H1 (cell line): ENCODE results near the gene MZF1. TPM values are rescaled to one million over a fixed set of nuclear protein-coding genes. Genes with fewer than 3 reads are reported as not detected.

ENCODE experiments used
- ASH2L ChIP-seq: fragments of 200-600, 300-600 bp; sonication (generic); IDR thresholded peaks from one replicate; pipeline ENCODE4 v1.7.1; 2017; ENCODE audit warnings: low read length
- GTF2F1 ChIP-seq: IDR thresholded peaks from 2 replicates; pipeline ENCODE4 v1.6.1; 2012; ENCODE audit warnings: low read depth, low read length, improper control_type of control experiment, borderline replicate concordance
- JUN ChIP-seq: IDR thresholded peaks from 2 replicates; pipeline ENCODE4 v1.6.1; 2011; ENCODE audit warnings: low read depth, mild to moderate bottlenecking, improper control_type of control experiment, low read length
- RBBP5 ChIP-seq: IDR thresholded peaks from 2 replicates; pipeline ENCODE4 v1.7.1; 2012; ENCODE audit warnings: low read depth, mild to moderate bottlenecking, inconsistent platforms, low read length, moderate library complexity, borderline replicate concordance
- SAP30 ChIP-seq: fragments of 300-600 bp; sonication (generic); IDR thresholded peaks from 2 replicates; pipeline ENCODE4 v1.7.1; 2012; ENCODE audit warnings: low read length, moderate library complexity, mild to moderate bottlenecking, inconsistent platforms; ENCODE audit not compliant: insufficient read depth, insufficient replicate concordance
- SRF ChIP-seq: IDR thresholded peaks from 2 replicates; pipeline ENCODE4 v1.6.1; 2011; ENCODE audit warnings: mild to moderate bottlenecking, low read depth, low read length, moderate library complexity
- TAF7 ChIP-seq: optimal IDR thresholded peaks from 2 replicates; pipeline ENCODE3; 2011; ENCODE audit warnings: low read depth, mild to moderate bottlenecking, inconsistent platforms, low read length, moderate library complexity, borderline replicate concordance
- USF2 ChIP-seq: IDR thresholded peaks from 2 replicates; pipeline ENCODE4 v1.6.1; 2011; ENCODE audit warnings: low read length, improper control_type of control experiment
- YY1 ChIP-seq: IDR thresholded peaks from 2 replicates; pipeline ENCODE4 v1.6.1; 2011; ENCODE audit warnings: low read depth, mild to moderate bottlenecking, low read length
- polyA plus RNA-seq, 7 experiments: library from polyadenylated mRNA; depleted of rRNA in 3 of 7; stranded (reverse) in 5 of 7; unstranded in 2 of 7; fragments of >200 nt in 5 of 7; fragments of 200-250 nt in 2 of 7; gene quantifications; 1 replicate in 5 of 7; 2 replicates in 1 of 7; 4 replicates in 1 of 7; pipeline versions ENCODE4 v1.2.1 to v1.2.3, GENCODE V29; 2011 to 2013; ENCODE audit warnings: missing spikeins in 2 of 7, mixed read lengths in 2 of 7
- total RNA-seq: library from RNA; stranded (reverse); fragmentation: NEBNext Ultra II Directional; extraction: Animal tissue kit (Norgen Biotek cat#: 25700); gene quantifications from 2 replicates; pipeline ENCODE4 v1.2.1, GENCODE V29; 2021
- TF ChIP-seq, protein P1 (sequence below): fragments of 300-600 bp; sonication (generic); IDR thresholded peaks from 2 replicates; pipeline ENCODE4 v1.7.1; 2012; ENCODE audit warnings: low read length, moderate library complexity, mild to moderate bottlenecking, inconsistent platforms; ENCODE audit not compliant: insufficient replicate concordance

The MZF1 gene
- total and polyA plus RNA-seq, 2 of the 8 experiments (the other 6 are each of a cell fraction or from before 2014, with no cell fraction given), result 15.2 to 25.0 TPM

DNA sequence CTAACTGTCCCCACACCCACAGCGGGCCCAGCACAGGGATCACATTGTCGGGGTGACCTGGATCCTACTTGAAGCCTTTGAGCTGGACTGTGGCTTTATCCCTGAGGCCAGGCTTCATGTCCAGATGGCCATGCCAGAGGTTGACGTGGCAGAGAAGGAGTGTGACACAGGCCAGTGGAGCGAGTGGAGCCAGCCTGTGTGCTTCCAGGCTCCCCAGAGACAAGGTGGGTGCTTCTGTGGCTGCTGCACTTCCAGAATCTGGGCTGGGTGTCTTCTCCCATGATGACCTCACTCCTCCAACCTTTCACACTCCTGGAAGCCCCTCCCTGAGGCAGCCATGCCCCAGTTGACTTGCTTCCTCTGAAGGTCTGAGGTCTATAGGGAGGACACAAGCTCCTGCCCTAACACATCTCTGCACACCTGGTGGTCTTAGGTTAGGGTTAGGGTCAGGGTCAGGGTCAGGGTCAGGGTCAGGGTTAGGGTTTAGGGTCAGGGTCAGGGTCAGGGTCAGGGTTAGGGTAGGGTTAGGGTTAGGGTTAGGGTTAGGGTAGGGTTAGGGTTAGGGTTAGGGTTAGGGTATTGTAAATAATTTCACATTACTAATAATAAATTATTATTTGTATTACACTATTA lies 13.1 kb upstream of the MZF1 start (continued):
- TF ChIP-seq, protein P1, sequence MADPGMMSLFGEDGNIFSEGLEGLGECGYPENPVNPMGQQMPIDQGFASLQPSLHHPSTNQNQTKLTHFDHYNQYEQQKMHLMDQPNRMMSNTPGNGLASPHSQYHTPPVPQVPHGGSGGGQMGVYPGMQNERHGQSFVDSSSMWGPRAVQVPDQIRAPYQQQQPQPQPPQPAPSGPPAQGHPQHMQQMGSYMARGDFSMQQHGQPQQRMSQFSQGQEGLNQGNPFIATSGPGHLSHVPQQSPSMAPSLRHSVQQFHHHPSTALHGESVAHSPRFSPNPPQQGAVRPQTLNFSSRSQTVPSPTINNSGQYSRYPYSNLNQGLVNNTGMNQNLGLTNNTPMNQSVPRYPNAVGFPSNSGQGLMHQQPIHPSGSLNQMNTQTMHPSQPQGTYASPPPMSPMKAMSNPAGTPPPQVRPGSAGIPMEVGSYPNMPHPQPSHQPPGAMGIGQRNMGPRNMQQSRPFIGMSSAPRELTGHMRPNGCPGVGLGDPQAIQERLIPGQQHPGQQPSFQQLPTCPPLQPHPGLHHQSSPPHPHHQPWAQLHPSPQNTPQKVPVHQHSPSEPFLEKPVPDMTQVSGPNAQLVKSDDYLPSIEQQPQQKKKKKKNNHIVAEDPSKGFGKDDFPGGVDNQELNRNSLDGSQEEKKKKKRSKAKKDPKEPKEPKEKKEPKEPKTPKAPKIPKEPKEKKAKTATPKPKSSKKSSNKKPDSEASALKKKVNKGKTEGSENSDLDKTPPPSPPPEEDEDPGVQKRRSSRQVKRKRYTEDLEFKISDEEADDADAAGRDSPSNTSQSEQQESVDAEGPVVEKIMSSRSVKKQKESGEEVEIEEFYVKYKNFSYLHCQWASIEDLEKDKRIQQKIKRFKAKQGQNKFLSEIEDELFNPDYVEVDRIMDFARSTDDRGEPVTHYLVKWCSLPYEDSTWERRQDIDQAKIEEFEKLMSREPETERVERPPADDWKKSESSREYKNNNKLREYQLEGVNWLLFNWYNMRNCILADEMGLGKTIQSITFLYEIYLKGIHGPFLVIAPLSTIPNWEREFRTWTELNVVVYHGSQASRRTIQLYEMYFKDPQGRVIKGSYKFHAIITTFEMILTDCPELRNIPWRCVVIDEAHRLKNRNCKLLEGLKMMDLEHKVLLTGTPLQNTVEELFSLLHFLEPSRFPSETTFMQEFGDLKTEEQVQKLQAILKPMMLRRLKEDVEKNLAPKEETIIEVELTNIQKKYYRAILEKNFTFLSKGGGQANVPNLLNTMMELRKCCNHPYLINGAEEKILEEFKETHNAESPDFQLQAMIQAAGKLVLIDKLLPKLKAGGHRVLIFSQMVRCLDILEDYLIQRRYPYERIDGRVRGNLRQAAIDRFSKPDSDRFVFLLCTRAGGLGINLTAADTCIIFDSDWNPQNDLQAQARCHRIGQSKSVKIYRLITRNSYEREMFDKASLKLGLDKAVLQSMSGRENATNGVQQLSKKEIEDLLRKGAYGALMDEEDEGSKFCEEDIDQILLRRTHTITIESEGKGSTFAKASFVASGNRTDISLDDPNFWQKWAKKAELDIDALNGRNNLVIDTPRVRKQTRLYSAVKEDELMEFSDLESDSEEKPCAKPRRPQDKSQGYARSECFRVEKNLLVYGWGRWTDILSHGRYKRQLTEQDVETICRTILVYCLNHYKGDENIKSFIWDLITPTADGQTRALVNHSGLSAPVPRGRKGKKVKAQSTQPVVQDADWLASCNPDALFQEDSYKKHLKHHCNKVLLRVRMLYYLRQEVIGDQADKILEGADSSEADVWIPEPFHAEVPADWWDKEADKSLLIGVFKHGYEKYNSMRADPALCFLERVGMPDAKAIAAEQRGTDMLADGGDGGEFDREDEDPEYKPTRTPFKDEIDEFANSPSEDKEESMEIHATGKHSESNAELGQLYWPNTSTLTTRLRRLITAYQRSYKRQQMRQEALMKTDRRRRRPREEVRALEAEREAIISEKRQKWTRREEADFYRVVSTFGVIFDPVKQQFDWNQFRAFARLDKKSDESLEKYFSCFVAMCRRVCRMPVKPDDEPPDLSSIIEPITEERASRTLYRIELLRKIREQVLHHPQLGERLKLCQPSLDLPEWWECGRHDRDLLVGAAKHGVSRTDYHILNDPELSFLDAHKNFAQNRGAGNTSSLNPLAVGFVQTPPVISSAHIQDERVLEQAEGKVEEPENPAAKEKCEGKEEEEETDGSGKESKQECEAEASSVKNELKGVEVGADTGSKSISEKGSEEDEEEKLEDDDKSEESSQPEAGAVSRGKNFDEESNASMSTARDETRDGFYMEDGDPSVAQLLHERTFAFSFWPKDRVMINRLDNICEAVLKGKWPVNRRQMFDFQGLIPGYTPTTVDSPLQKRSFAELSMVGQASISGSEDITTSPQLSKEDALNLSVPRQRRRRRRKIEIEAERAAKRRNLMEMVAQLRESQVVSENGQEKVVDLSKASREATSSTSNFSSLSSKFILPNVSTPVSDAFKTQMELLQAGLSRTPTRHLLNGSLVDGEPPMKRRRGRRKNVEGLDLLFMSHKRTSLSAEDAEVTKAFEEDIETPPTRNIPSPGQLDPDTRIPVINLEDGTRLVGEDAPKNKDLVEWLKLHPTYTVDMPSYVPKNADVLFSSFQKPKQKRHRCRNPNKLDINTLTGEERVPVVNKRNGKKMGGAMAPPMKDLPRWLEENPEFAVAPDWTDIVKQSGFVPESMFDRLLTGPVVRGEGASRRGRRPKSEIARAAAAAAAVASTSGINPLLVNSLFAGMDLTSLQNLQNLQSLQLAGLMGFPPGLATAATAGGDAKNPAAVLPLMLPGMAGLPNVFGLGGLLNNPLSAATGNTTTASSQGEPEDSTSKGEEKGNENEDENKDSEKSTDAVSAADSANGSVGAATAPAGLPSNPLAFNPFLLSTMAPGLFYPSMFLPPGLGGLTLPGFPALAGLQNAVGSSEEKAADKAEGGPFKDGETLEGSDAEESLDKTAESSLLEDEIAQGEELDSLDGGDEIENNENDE, result no peak
- TF ChIP-seq SRF (no peak), YY1 (no peak), JUN (no peak), USF2 (no peak), TAF7 (no peak), SAP30 (no peak), GTF2F1 (no peak), ASH2L (no peak), RBBP5 (no peak)
